GM21717 (cell line): ENCODE results near the gene GRPR.
"Not testable (repeated sequence)": the region's sequence is repeated elsewhere in the genome, so short reads cannot be mapped to it uniquely, and the experiment has no call there.

Experiments used
- ATAC-seq: cut with Tn5 transposase; IDR thresholded peaks from one replicate; pipeline ENCODE4 v1.9.1; 2021; ENCODE audit warnings: mild to moderate bottlenecking, moderate library complexity; ENCODE audit not compliant: unreplicated experiment

GRPR gene

GRCh38 chrX:16175329-16176061, 52.1 kb downstream of the GRPR start:
- no peak for ATAC-seq

- ATAC-seq, result no peak
These were observed 53.9 kb downstream of the GRPR start for GRCh38 chrX:16177260-16177659.

DNA sequence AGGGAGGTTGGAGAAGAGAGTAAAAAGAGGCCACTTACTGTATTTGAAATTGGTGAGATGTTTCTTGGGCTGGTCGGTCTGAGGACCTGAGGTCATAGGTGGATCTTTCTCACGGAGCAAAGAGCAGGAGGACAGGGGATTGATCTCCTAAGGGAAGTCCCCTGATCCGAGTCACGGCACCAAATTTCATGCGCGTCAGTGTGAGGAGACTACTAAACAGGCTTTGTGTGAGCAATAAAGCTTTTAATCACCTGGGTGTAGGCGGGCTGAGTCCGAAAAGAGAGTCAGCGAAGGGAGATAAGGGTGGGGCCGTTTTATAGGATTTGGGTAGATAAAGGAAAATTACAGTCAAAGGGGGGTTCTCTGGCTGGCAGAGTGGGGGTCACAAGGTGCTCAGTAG, 60.5 kb downstream of the GRPR start:
- not testable (repeated sequence) for ATAC-seq

GRCh38 chrX:16185725-16186136, 62.4 kb downstream of the GRPR start:
- ATAC-seq, result peak; percentile 97

GRCh38 chrX:16186380-16187007, 63.1 kb downstream of the GRPR start:
- ATAC-seq, result no peak

DNA sequence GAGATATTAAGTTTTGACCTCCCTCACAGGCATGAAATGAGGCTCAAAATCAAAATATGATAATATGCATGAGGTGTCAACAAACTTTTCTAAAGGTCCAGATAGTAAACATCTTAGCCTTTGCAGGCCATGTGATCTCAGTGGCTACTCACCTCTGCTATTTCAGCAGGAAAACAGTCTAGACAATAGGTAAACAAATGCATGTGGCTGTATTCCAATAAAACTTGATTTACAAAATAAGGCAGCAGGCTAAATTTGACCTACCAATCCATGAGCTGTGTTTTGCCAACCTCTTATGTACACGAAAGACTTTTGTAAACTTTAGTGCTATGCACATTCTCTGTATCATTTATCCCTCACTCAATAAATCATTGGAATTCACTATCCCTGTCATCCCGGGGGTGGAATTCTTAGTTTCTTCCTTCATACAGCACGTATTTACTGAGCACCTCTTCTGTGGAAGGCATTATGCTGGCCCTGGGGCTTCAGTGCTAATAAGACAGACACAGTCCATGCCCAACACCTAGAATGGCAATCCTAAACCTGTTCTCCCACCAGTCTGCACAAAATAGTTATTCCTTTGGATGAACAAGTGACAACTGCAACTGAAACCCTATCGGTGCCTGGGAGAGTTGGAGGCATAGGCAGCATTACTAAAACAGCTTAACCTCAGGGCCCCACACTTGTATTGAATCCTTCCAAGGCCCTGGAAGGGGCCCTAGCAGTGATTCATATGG, 63.8 kb downstream of the GRPR start:
- ATAC-seq, result no peak

GRCh38 chrX:16188687-16189086, 65.3 kb downstream of the GRPR start:
- ATAC-seq, result no peak

DNA sequence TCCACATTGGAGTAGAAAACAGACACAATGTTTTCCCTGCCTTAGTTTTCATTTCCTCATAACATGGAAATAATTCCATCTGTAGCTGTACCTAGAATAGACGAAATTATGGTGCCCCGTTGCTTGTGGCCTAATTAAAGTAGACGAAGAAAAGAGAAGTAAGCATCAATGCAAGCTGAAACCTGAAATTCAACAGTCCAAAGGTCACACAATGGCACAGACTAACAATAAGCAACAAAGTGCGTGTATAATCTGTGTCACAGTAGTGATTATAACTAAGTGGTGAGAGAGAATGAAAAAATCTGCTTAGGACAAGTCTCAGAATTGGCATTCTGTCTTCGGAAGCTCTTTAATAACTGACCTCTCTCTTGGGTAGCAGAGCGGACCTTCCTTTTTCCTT, 68.2 kb downstream of the GRPR start:
- no peak for ATAC-seq

DNA sequence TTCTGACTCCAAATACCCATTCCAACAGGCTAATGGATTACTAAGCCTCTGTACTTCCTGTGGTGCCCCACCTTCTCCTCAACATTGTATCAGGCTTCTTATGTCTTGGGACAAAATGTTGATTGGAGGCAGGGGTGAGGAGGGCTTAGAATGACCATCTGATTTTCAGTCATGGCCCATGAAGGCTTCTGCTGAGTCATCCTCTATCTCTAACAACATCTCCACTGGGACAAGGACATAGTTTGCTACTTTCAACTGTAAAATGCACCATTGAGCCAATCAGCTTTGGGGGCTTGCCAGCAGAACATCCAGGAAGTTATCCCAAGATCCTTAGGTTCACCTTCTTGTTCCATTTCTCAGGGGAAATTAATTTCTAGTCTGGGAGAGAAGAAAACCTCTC, 73.5 kb downstream of the GRPR start:
- ATAC-seq, result no peak

GRCh38 chrX:16199343-16199742, 76.0 kb downstream of the GRPR start:
- ATAC-seq, result no peak

DNA sequence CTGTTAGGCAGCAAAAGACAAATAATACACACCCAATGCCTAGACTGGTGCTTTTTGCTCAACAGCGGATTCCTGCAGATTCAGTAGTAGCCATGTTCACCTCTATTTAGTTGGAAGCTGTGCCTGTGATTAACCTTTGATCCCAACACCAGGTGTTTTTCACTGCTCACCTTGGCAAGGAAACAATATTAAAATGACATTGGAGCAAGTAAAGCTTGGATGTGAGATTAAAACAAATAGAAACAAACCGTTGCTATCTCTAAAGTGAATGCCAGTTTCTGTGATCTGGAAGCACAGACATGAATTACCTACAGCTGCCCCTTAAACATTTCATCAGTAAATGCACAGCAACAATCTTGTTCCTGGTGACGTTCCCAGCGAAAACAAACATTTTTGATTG, 79.6 kb downstream of the GRPR start:
- ATAC-seq, result no peak
